Panc1 (cell line): ENCODE measurements around the gene WFIKKN2. TPM values are rescaled to one million over a fixed set of nuclear protein-coding genes. Genes with fewer than 3 reads are reported as not detected.

Experiments
- ATAC-seq: fragments of 200-7000 bp; cut with Tn5 transposase; 2 replicates; pipeline ENCODE4 v1.9.1; 2020; ENCODE audit warnings: mild to moderate bottlenecking, moderate library complexity
- BruUV-seq: library from RNA; stranded (reverse); fragments of 400-500 nt; replicated peaks from 2 replicates; lab custom pipeline; 2021; lab: Mats Ljungman, UMichigan
- CTCF ChIA-PET: fragments of 300-600 bp; sonication (Branson Sonifier 250); formaldehyde crosslinking; loops from one replicate; lab custom pipeline; 2022; ENCODE audit warnings: antibody characterized with exemption; lab: Charles Lee
- POLR2A ChIA-PET: fragments of 300-600 bp; sonication (Branson Sonifier 250); formaldehyde crosslinking; loops from one replicate; lab custom pipeline; 2022; ENCODE audit warnings: antibody characterized with exemption; lab: Charles Lee
- DNase-seq: peaks from one replicate; pipeline ENCODE4 v3.0.0-alpha.2; 2010; ENCODE audit warnings: low read depth, low spot score
- H3K27ac ChIP-seq: 2 replicates; pipeline ENCODE4 v1.5.1; 2011; ENCODE audit warnings: mild to moderate bottlenecking, low read length, inconsistent platforms
- H3K27me3 ChIP-seq: fragments of 200-500 bp; sonication (Bioruptor generic); 2 replicates; pipeline ENCODE4 v1.6.0; 2014; ENCODE audit warnings: low read length, inconsistent platforms; ENCODE audit not compliant: control insufficient read depth, insufficient read depth
- H3K36me3 ChIP-seq: fragments of 200-500 bp; sonication (Bioruptor generic); 2 replicates; pipeline ENCODE4 v1.5.1; 2014; ENCODE audit warnings: inconsistent platforms, mild to moderate bottlenecking, low read length, moderate library complexity; ENCODE audit not compliant: control insufficient read depth, insufficient read depth
- H3K4me1 ChIP-seq: 2 replicates; pipeline ENCODE4 v1.5.1; 2011; ENCODE audit warnings: inconsistent platforms, mild to moderate bottlenecking, low read length, moderate library complexity; ENCODE audit not compliant: control insufficient read depth, insufficient read depth
- H3K4me3 ChIP-seq, 2 experiments: 2 replicates each; pipeline ENCODE4 v1.5.1; 2011 to 2012; ENCODE audit warnings: low read depth in 2 of 2, low read length in 2 of 2, mild to moderate bottlenecking in 2 of 2, inconsistent platforms in 1 of 2, moderate library complexity in 1 of 2
- H3K9me3 ChIP-seq: fragments of 200-500 bp; sonication (Bioruptor generic); 2 replicates; pipeline ENCODE4 v1.5.1; 2014; ENCODE audit warnings: low read depth, mild to moderate bottlenecking, inconsistent platforms, low read length, moderate library complexity; ENCODE audit not compliant: control insufficient read depth, insufficient read depth
- CTCF ChIP-seq: fragments of 450-650 bp; IDR thresholded peaks from 2 replicates; pipeline ENCODE4 v1.5.1; 2017; ENCODE audit warnings: mild to moderate bottlenecking
- POLR2AphosphoS5 ChIP-seq: IDR thresholded peaks from 2 replicates; pipeline ENCODE4 v1.6.1; 2012; ENCODE audit warnings: mild to moderate bottlenecking, low read depth, low read length, moderate library complexity
- SIN3A ChIP-seq: IDR thresholded peaks from 2 replicates; pipeline ENCODE4 v1.6.1; 2012; ENCODE audit warnings: low read depth, mild to moderate bottlenecking, low read length, moderate library complexity, borderline replicate concordance; ENCODE audit not compliant: insufficient read depth
- TCF7L2 ChIP-seq: IDR thresholded peaks from 2 replicates; pipeline ENCODE4 v1.6.1; 2011; ENCODE audit warnings: mild to moderate bottlenecking, low read depth, low read length, inconsistent platforms
- in situ Hi-C: cut with HindIII; loops from 2 replicates; pipeline ENCODE4 v1.10.0; 2016; ENCODE audit warnings: low sequenced_read_pairs, low pct_unique_long_range_greater_than_20kb
- intact Hi-C: fragments of 100-400 bp; cut with micrococcal nuclease; formaldehyde crosslinking; loops from one replicate; pipeline ENCODE4 v1.10.0; 2022; ENCODE audit not compliant: unreplicated experiment
- total RNA-seq: library from RNA; stranded (reverse); gene quantifications from one replicate; pipeline ENCODE4 v1.2.1, GENCODE V29; 2021; ENCODE audit not compliant: unreplicated experiment
- TF ChIP-seq, protein P1 (sequence below), 2 experiments: IDR thresholded peaks; 2 replicates each; pipeline ENCODE4 v1.6.1; 2011 to 2012; ENCODE audit warnings: low read depth in 2 of 2, control low read depth in 1 of 2, low read length in 1 of 2, mild to moderate bottlenecking in 1 of 2, moderate library complexity in 1 of 2; ENCODE audit not compliant: insufficient read depth in 1 of 2

Gene WFIKKN2
- total RNA-seq, 1 experiment from 2014 or later = 0.05 TPM

GRCh38 chr17:50808413-50808812 lies 27.0 kb upstream of the WFIKKN2 start:
- Histone ChIP-seq H3K4me1 (peaks cover 1% of the 10 kb centered on the region; the same call in 1 of the 2 replicates), H3K4me3 (no peak overlapping the region), H3K9me3 (no peaks in the 10 kb centered on the region), H3K27me3 (no peaks in the 10 kb centered on the region), H3K36me3 (no peaks in the 10 kb centered on the region), H3K27ac (no peak overlapping the region)
- no TSS peak for BruUV-seq
- in situ Hi-C loops (no loop called here), intact Hi-C loops (no loop called here)
- DNase-seq = no peak
- ChIA-PET POLR2A (no interaction called here), CTCF (no interaction called here)
- TF ChIP-seq CTCF (no peak), TCF7L2 (no peak), SIN3A (no peak), POLR2AphosphoS5 (no peak)
- TF ChIP-seq, protein P1, sequence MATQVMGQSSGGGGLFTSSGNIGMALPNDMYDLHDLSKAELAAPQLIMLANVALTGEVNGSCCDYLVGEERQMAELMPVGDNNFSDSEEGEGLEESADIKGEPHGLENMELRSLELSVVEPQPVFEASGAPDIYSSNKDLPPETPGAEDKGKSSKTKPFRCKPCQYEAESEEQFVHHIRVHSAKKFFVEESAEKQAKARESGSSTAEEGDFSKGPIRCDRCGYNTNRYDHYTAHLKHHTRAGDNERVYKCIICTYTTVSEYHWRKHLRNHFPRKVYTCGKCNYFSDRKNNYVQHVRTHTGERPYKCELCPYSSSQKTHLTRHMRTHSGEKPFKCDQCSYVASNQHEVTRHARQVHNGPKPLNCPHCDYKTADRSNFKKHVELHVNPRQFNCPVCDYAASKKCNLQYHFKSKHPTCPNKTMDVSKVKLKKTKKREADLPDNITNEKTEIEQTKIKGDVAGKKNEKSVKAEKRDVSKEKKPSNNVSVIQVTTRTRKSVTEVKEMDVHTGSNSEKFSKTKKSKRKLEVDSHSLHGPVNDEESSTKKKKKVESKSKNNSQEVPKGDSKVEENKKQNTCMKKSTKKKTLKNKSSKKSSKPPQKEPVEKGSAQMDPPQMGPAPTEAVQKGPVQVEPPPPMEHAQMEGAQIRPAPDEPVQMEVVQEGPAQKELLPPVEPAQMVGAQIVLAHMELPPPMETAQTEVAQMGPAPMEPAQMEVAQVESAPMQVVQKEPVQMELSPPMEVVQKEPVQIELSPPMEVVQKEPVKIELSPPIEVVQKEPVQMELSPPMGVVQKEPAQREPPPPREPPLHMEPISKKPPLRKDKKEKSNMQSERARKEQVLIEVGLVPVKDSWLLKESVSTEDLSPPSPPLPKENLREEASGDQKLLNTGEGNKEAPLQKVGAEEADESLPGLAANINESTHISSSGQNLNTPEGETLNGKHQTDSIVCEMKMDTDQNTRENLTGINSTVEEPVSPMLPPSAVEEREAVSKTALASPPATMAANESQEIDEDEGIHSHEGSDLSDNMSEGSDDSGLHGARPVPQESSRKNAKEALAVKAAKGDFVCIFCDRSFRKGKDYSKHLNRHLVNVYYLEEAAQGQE (IDR thresholded peaks at IDR 0.05; ENCODE audit: insufficient read depth in 1 of 2, low read depth in 2 of 2, low read length in 1 of 2) = no peak
- no peak for ATAC-seq

DNA sequence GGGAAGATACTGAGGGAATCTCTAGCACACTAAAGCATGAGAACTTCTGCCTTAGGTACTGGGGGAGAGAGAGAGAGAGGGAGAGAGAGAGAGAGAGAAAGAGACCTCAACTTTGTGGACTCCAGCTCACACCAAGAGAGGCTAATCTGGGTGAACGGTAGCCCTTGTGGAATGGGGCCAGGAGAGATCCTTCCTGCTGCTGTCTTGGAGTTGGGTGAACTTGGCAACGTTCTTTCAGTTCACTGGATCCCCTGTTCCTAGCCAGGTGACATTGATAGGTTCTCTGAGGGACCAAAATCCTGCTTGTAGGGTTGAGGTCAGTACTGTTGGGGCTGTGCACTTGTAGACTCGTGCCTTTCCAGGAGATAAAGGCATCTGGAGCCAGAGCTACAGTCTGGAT lies 26.5 kb upstream of the WFIKKN2 start:
- Histone ChIP-seq H3K4me1 (no peaks in the 10 kb centered on the region), H3K36me3 (no peaks in the 10 kb centered on the region), H3K4me3 (no peak overlapping the region), H3K27ac (no peak overlapping the region), H3K9me3 (no peaks in the 10 kb centered on the region), H3K27me3 (no peaks in the 10 kb centered on the region)
- TF ChIP-seq CTCF (no peak), SIN3A (no peak), TCF7L2 (no peak), POLR2AphosphoS5 (no peak)
- TF ChIP-seq, protein P1 (IDR thresholded peaks at IDR 0.05; ENCODE audit: insufficient read depth in 1 of 2, low read depth in 2 of 2, low read length in 1 of 2) = no peak
- in situ Hi-C loops (no loop called here), intact Hi-C loops (no loop called here)
- no TSS peak for BruUV-seq
- DNase-seq = no peak
- ChIA-PET POLR2A (interaction anchor here (0.5 to 0.6 kb wide), 2 partner anchors 12 to 136 kb away, joined by 10 to 12 read pairs; no protein-coding TSS in a partner anchor), CTCF (no interaction called here)
- ATAC-seq = no peak
